PC-3 (cell line): Measurements from ENCODE around the gene ST6GALNAC4. TPM values are rescaled to one million over a fixed set of nuclear protein-coding genes. Genes with fewer than 3 reads are reported as not detected.

Source experiments
- ATAC-seq: fragments of 200-7000 bp; cut with Tn5 transposase; 2 replicates; pipeline ENCODE4 v1.9.1; 2020; ENCODE audit warnings: mild to moderate bottlenecking, moderate library complexity
- BruUV-seq: library from RNA; stranded (reverse); fragments of 400-500 nt; replicated peaks from 2 replicates; lab custom pipeline; 2021; lab: Mats Ljungman, UMichigan
- CTCF ChIA-PET: fragments of 300-600 bp; sonication (Branson Sonifier 250); formaldehyde crosslinking; loops from one replicate; lab custom pipeline; 2022; ENCODE audit warnings: antibody characterized with exemption; lab: Charles Lee
- POLR2A ChIA-PET: fragments of 300-600 bp; sonication (Branson Sonifier 250); formaldehyde crosslinking; loops from one replicate; lab custom pipeline; 2022; ENCODE audit warnings: antibody characterized with exemption; ENCODE audit not compliant: unreplicated experiment; lab: Charles Lee
- DNase-seq: peaks from one replicate; pipeline ENCODE4 v3.0.0-alpha.2; 2015
- H2AFZ ChIP-seq: fragments of 300-600 bp; sonication (generic); 2 replicates; pipeline ENCODE4 v1.6.0; 2016; ENCODE audit warnings: antibody characterized with exemption, low read length
- H3F3A ChIP-seq: fragments of 300-600 bp; sonication (generic); one replicate; pipeline ENCODE4 v1.6.0; 2017; ENCODE audit warnings: antibody characterized with exemption, low read length, control low read depth, mild to moderate bottlenecking; ENCODE audit not compliant: unreplicated experiment
- H3K27ac ChIP-seq: fragments of 300-600 bp; sonication (generic); 2 replicates; pipeline ENCODE4 v1.5.1; 2016; ENCODE audit warnings: mild to moderate bottlenecking, low read length
- H3K27me3 ChIP-seq: fragments of 300-600 bp; sonication (generic); 2 replicates; pipeline ENCODE4 v1.6.1; 2016; ENCODE audit warnings: low read length, mixed read lengths
- H3K36me3 ChIP-seq: fragments of 300-600 bp; sonication (generic); 2 replicates; pipeline ENCODE4 v1.6.1; 2016; ENCODE audit warnings: low read depth, mixed run types, low read length, mixed read lengths
- H3K4me1 ChIP-seq: fragments of 300-600 bp; sonication (generic); 2 replicates; pipeline ENCODE4 v1.5.1; 2016; ENCODE audit warnings: low read length; ENCODE audit not compliant: insufficient read depth
- H3K4me2 ChIP-seq: fragments of 300-600 bp; sonication (generic); 2 replicates; pipeline ENCODE4 v1.6.0; 2016; ENCODE audit warnings: low read length
- H3K4me3 ChIP-seq: fragments of 300-600 bp; sonication (generic); 2 replicates; pipeline ENCODE4 v1.5.1; 2016; ENCODE audit warnings: mild to moderate bottlenecking, low read length, mixed read lengths
- H3K79me2 ChIP-seq: fragments of 300-600 bp; sonication (generic); 2 replicates; pipeline ENCODE4 v1.6.1; 2017; ENCODE audit warnings: low read length, mixed read lengths
- H3K9ac ChIP-seq: fragments of 300-600 bp; sonication (generic); 2 replicates; pipeline ENCODE4 v1.6.0; 2016; ENCODE audit warnings: mild to moderate bottlenecking, low read length
- H3K9me2 ChIP-seq: fragments of 300-600 bp; sonication (generic); replicated peaks from 2 replicates; pipeline ENCODE4 v1.6.1; 2016; ENCODE audit warnings: mixed run types, low read length, mixed read lengths
- H3K9me3 ChIP-seq: fragments of 300-600 bp; sonication (generic); 2 replicates; pipeline ENCODE4 v1.6.1; 2016; ENCODE audit warnings: low read length, mixed read lengths
- H4K20me1 ChIP-seq: fragments of 300-600 bp; sonication (generic); 2 replicates; pipeline ENCODE4 v1.6.1; 2016; ENCODE audit warnings: low read length, mixed read lengths
- CTCF ChIP-seq: fragments of 300-600 bp; sonication (generic); conservative IDR thresholded peaks from 2 replicates; pipeline ENCODE4 v1.5.1; 2017; ENCODE audit warnings: antibody characterized with exemption, low read depth, mild to moderate bottlenecking, low read length
- EZH2 ChIP-seq: fragments of 300-600 bp; sonication (generic); IDR thresholded peaks from one replicate; pipeline ENCODE4 v1.6.1; 2017; ENCODE audit warnings: antibody characterized with exemption, mild to moderate bottlenecking, low read length; ENCODE audit not compliant: unreplicated experiment
- EZH2phosphoT487 ChIP-seq: fragments of 300-600 bp; sonication (generic); IDR thresholded peaks from 2 replicates; pipeline ENCODE4 v1.6.1; 2018; ENCODE audit warnings: mild to moderate bottlenecking, antibody characterized with exemption, low read length, borderline replicate concordance
- intact Hi-C: fragments of 100-400 bp; cut with micrococcal nuclease; formaldehyde crosslinking; loops from 2 replicates; pipeline ENCODE4 v1.9.0; 2023
- total RNA-seq: library from RNA; depleted of rRNA; stranded (reverse); fragments of >200 nt; gene quantifications from 2 replicates; pipeline ENCODE4 v1.2.3, GENCODE V29; 2014

The ST6GALNAC4 gene
- total RNA-seq, 1 experiment from 2014 or later: 26.9 TPM

- H3K4me1 ChIP-seq: peaks cover 46% of the 10 kb centered on the region
- H3K9me3 ChIP-seq: no peaks in the 10 kb centered on the region
- H3F3A ChIP-seq: no peaks in the 10 kb centered on the region
- no peak overlapping the region for H2AFZ ChIP-seq
- H3K4me3 ChIP-seq: no peak overlapping the region
- no peak for ATAC-seq
- peak; percentile 15 for DNase-seq
- peak overlapping the region; percentile 95 for H3K27ac ChIP-seq
- H3K36me3 ChIP-seq: no peaks in the 10 kb centered on the region
- BruUV-seq: no TSS peak
- intact Hi-C loops: loop anchor here (5.0 to 10.0 kb wide), 2 partner anchors 41 to 344 kb away; partner anchors contain the start of gene AK1
- H4K20me1 ChIP-seq: no peaks in the 10 kb centered on the region
- no peaks in the 10 kb centered on the region for H3K9me2 ChIP-seq
- TF ChIP-seq EZH2 (no peak), EZH2phosphoT487 (no peak), CTCF (peak; percentile 27; the same call in 1 of the 2 replicates)
- peak overlapping the region; percentile 65 for H3K9ac ChIP-seq
- peaks cover 19% of the 10 kb centered on the region for H3K79me2 ChIP-seq
- ChIA-PET CTCF (no interaction called here), POLR2A (no interaction called here)
- peak overlapping the region; percentile 49 for H3K4me2 ChIP-seq
- no peaks in the 10 kb centered on the region for H3K27me3 ChIP-seq
These were observed 1.6 kb upstream of the ST6GALNAC4 start for GRCh38 chr9:127918183-127919107.

GRCh38 chr9:127917603-127918002 lies 762 bp upstream of the ST6GALNAC4 start:
- Histone ChIP-seq H3K4me1 (peaks cover 41% of the 10 kb centered on the region), H3K4me2 (peak overlapping the region; percentile 38; the same call in 1 of the 2 replicates), H2AFZ (no peak overlapping the region), H3K27me3 (no peaks in the 10 kb centered on the region), H3K4me3 (no peak overlapping the region), H3K27ac (no peak overlapping the region), H3F3A (no peaks in the 10 kb centered on the region), H3K36me3 (no peaks in the 10 kb centered on the region), H3K79me2 (peaks cover 19% of the 10 kb centered on the region), H4K20me1 (no peaks in the 10 kb centered on the region), H3K9ac (no peak overlapping the region), H3K9me2 (no peaks in the 10 kb centered on the region), H3K9me3 (no peaks in the 10 kb centered on the region)
- BruUV-seq: no TSS peak
- intact Hi-C loops: loop anchor here (5.0 to 10.0 kb wide), 2 partner anchors 40 to 343 kb away; partner anchors contain the start of gene AK1
- CTCF ChIA-PET: no interaction called here
- TF ChIP-seq EZH2: no peak
- no peak for TF ChIP-seq EZH2phosphoT487
- POLR2A ChIA-PET: no interaction called here
- ATAC-seq: no peak
- no peak for DNase-seq

- DNase-seq: no peak
- Histone ChIP-seq H3K9me2 (no peaks in the 10 kb centered on the region), H3K9ac (peak overlapping the region; percentile 74), H3K36me3 (no peaks in the 10 kb centered on the region), H3K9me3 (no peaks in the 10 kb centered on the region), H3K4me3 (peak overlapping the region; percentile 80), H4K20me1 (no peaks in the 10 kb centered on the region), H3K4me1 (peaks cover 36% of the 10 kb centered on the region), H3K27me3 (no peaks in the 10 kb centered on the region), H3K27ac (no peak overlapping the region), H3K4me2 (peak overlapping the region; percentile 95), H3F3A (no peaks in the 10 kb centered on the region), H2AFZ (peak overlapping the region; percentile 85), H3K79me2 (peaks cover 19% of the 10 kb centered on the region)
- TF ChIP-seq EZH2phosphoT487 (no peak), EZH2 (no peak), CTCF (no peak)
- no peak for ATAC-seq
- intact Hi-C loops: loop anchor here (5.0 to 10.0 kb wide), 2 partner anchors 39 to 341 kb away; partner anchors contain the start of gene AK1
- TSS peak; percentile 68 for BruUV-seq
- POLR2A ChIA-PET: interaction anchor here (0.5 kb wide), 2 partner anchors 12 to 62 kb away, joined by 3 to 11 read pairs; no protein-coding TSS in a partner anchor
- CTCF ChIA-PET: interaction anchor here (0.6 kb wide), 1 partner anchor 1868 kb away, joined by 5 read pairs; no protein-coding TSS in a partner anchor
These were observed 781 bp downstream of the ST6GALNAC4 start for GRCh38 chr9:127915801-127916719.
